H9 (cell line): ENCODE measurements around the gene AQP3. TPM values are rescaled to one million over a fixed set of nuclear protein-coding genes. Genes with fewer than 3 reads are reported as not detected.

ENCODE experiments used
- DNase-seq: peaks from one replicate; pipeline ENCODE4 v3.0.0-alpha.2; 2017
- H2AFZ ChIP-seq: one replicate; pipeline ENCODE4 v1.6.1; 2013; ENCODE audit warnings: mild to moderate bottlenecking, low read length, control low read depth, moderate library complexity
- H2AK5ac ChIP-seq: 2 replicates; pipeline ENCODE4 v1.6.1; 2013; ENCODE audit warnings: low read length, control low read depth, mixed read lengths; ENCODE audit not compliant: insufficient read length
- H2BK120ac ChIP-seq: one replicate; pipeline ENCODE4 v1.6.1; 2013; ENCODE audit warnings: low read depth, mild to moderate bottlenecking, low read length, control low read depth, inconsistent platforms; ENCODE audit not compliant: poor library complexity, severe bottlenecking
- H2BK12ac ChIP-seq: 2 replicates; pipeline ENCODE4 v1.6.1; 2013; ENCODE audit warnings: low read length, control low read depth, mixed read lengths, low read depth; ENCODE audit not compliant: insufficient read length
- H2BK15ac ChIP-seq: 2 replicates; pipeline ENCODE4 v1.6.1; 2013; ENCODE audit warnings: low read depth, low read length, control low read depth
- H2BK20ac ChIP-seq: one replicate; pipeline ENCODE4 v1.6.1; 2013; ENCODE audit warnings: low read depth, mild to moderate bottlenecking, low read length, control low read depth, inconsistent platforms; ENCODE audit not compliant: poor library complexity, severe bottlenecking
- H2BK5ac ChIP-seq: 2 replicates; pipeline ENCODE4 v1.6.1; 2013; ENCODE audit warnings: low read length, control low read depth, mixed read lengths; ENCODE audit not compliant: insufficient read length
- H3K14ac ChIP-seq: 2 replicates; pipeline ENCODE4 v1.6.1; 2013; ENCODE audit warnings: low read length, control low read depth; ENCODE audit not compliant: insufficient read depth
- H3K18ac ChIP-seq: 2 replicates; pipeline ENCODE4 v1.6.1; 2013; ENCODE audit warnings: low read depth, mild to moderate bottlenecking, mixed read lengths, low read length, control low read depth; ENCODE audit not compliant: insufficient read length
- H3K23ac ChIP-seq: 2 replicates; pipeline ENCODE4 v1.6.1; 2013; ENCODE audit warnings: low read length, control low read depth, mixed read lengths, low read depth; ENCODE audit not compliant: insufficient read length
- H3K23me2 ChIP-seq: 2 replicates; pipeline ENCODE4 v1.6.1; 2013; ENCODE audit warnings: low read depth, mild to moderate bottlenecking, mixed read lengths, low read length, control low read depth; ENCODE audit not compliant: insufficient read length, poor library complexity, severe bottlenecking
- H3K27ac ChIP-seq: 2 replicates; pipeline ENCODE4 v1.5.1; 2013; ENCODE audit warnings: low read length, control low read depth, mixed read lengths, low read depth; ENCODE audit not compliant: insufficient read length
- H3K27me3 ChIP-seq: 2 replicates; pipeline ENCODE4 v1.6.1; 2013; ENCODE audit warnings: low read length, control low read depth, inconsistent platforms; ENCODE audit not compliant: insufficient read depth
- H3K4ac ChIP-seq: 2 replicates; pipeline ENCODE4 v1.6.1; 2013; ENCODE audit warnings: low read depth, mild to moderate bottlenecking, control low read depth, inconsistent platforms, low read length, moderate library complexity
- H3K4me1 ChIP-seq: 2 replicates; pipeline ENCODE4 v1.6.1; 2013; ENCODE audit warnings: low read length, control low read depth, inconsistent platforms; ENCODE audit not compliant: insufficient read depth
- H3K4me2 ChIP-seq: 2 replicates; pipeline ENCODE4 v1.6.1; 2013; ENCODE audit warnings: low read length, control low read depth, mixed read lengths; ENCODE audit not compliant: insufficient read length, insufficient read depth
- H3K56ac ChIP-seq: 2 replicates; pipeline ENCODE4 v1.6.1; 2013; ENCODE audit warnings: low read depth, mild to moderate bottlenecking, mixed read lengths, low read length, control low read depth; ENCODE audit not compliant: insufficient read length
- H3K79me1 ChIP-seq: 2 replicates; pipeline ENCODE4 v1.6.1; 2013; ENCODE audit warnings: low read depth, mild to moderate bottlenecking, moderate library complexity, low read length, control low read depth, inconsistent platforms; ENCODE audit not compliant: insufficient read depth, poor library complexity, severe bottlenecking
- H3K79me2 ChIP-seq: 2 replicates; pipeline ENCODE4 v1.6.1; 2013; ENCODE audit warnings: low read length, control low read depth, inconsistent platforms; ENCODE audit not compliant: insufficient read depth
- H3K9ac ChIP-seq: 2 replicates; pipeline ENCODE4 v1.6.1; 2013; ENCODE audit warnings: low read length, control low read depth, mixed read lengths; ENCODE audit not compliant: insufficient read length; ENCODE audit errors: extremely low read depth
- H3K9me3 ChIP-seq: one replicate; pipeline ENCODE4 v1.6.1; 2013; ENCODE audit warnings: low read depth, low read length, inconsistent platforms; ENCODE audit not compliant: control insufficient read depth
- H3T11ph ChIP-seq: one replicate; pipeline ENCODE4 v1.6.1; 2013; ENCODE audit warnings: mild to moderate bottlenecking, low read length, control low read depth, inconsistent platforms
- H4K20me1 ChIP-seq: one replicate; pipeline ENCODE4 v1.6.1; 2013; ENCODE audit not compliant: control insufficient read depth, insufficient read length, insufficient read depth
- H4K5ac ChIP-seq: 2 replicates; pipeline ENCODE4 v1.6.1; 2013; ENCODE audit warnings: low read depth, mild to moderate bottlenecking, mixed read lengths, low read length, control low read depth; ENCODE audit not compliant: insufficient read length
- H4K8ac ChIP-seq: replicated peaks from 2 replicates; pipeline ENCODE4 v1.6.1; 2013; ENCODE audit warnings: low read length, control low read depth, mixed read lengths, low read depth; ENCODE audit not compliant: insufficient read length
- H4K91ac ChIP-seq: 2 replicates; pipeline ENCODE4 v1.6.1; 2013; ENCODE audit warnings: low read depth, mild to moderate bottlenecking, moderate library complexity, mixed read lengths, low read length, control low read depth; ENCODE audit not compliant: insufficient read length
- H3K27ac Mint-ChIP-seq, 3 experiments: 2 replicates in 2 of 3; 3 replicates in 1 of 3; pipeline ENCODE4 v1.8.0; 2020 to 2021; ENCODE audit warnings: mixed read lengths in 3 of 3, mild to moderate bottlenecking in 1 of 3, moderate library complexity in 1 of 3
- H3K27me3 Mint-ChIP-seq: 2 replicates; pipeline ENCODE4 v1.8.0; 2021; ENCODE audit warnings: low read depth, mild to moderate bottlenecking, moderate library complexity, mixed read lengths
- H3K36me3 Mint-ChIP-seq, 3 experiments: 2 replicates in 2 of 3; 3 replicates in 1 of 3; pipeline ENCODE4 v1.8.0; 2020 to 2021; ENCODE audit warnings: low read depth in 3 of 3, mixed read lengths in 3 of 3; ENCODE audit not compliant: insufficient read depth in 1 of 3
- H3K4me1 Mint-ChIP-seq, 2 experiments: 2 replicates each; pipeline ENCODE4 v1.8.0; 2020; ENCODE audit warnings: mixed read lengths in 2 of 2
- H3K4me3 Mint-ChIP-seq, 2 experiments: 2 replicates in 1 of 2; 3 replicates in 1 of 2; pipeline ENCODE4 v1.8.0; 2020 to 2021; ENCODE audit warnings: mild to moderate bottlenecking in 2 of 2, mixed read lengths in 2 of 2, moderate library complexity in 1 of 2
- H3K9me3 Mint-ChIP-seq, 2 experiments: 2 replicates in 1 of 2; 3 replicates in 1 of 2; pipeline ENCODE4 v1.8.0; 2020; ENCODE audit warnings: mild to moderate bottlenecking in 2 of 2, mixed read lengths in 2 of 2, moderate library complexity in 1 of 2
- WGBS: extraction: QIAGEN DNeasy Blood & Tissue Kit; methylation state at CpG from one replicate; pipeline ENCODE4 v1.1.7; 2013; ENCODE audit warnings: missing lambda C conversion rate, low lambda C conversion rate, mixed read lengths; ENCODE audit not compliant: insufficient read length; ENCODE audit errors: extremely low coverage; 5-methylcytosine and 5-hydroxymethylcytosine counted together
- total RNA-seq: library from RNA; stranded (reverse); gene quantifications from 2 replicates; pipeline ENCODE4 v1.2.1, GENCODE V29; 2021
- TF ChIP-seq, protein P1 (sequence below): fragments of 200-600 bp; sonication (generic); conservative IDR thresholded peaks from 3 replicates; pipeline ENCODE4 v1.8.0; 2021; ENCODE audit warnings: antibody characterized with exemption, mild to moderate bottlenecking

AQP3 gene
- total RNA-seq, 1 experiment from 2014 or later, result 1.6 TPM

- Mint-ChIP-seq H3K36me3 (peaks cover 43 to 85% (median 69%) of the 10 kb centered on the region in 3 experiments; a peak in 6 of 7 replicates), H3K9me3 (no peaks in the 10 kb centered on the region), H3K4me3 (no peak overlapping the region), H3K27me3 (no peaks in the 10 kb centered on the region), H3K27ac (no peak overlapping the region), H3K4me1 (no peaks in the 10 kb centered on the region)
- H4K8ac ChIP-seq, result no peak overlapping the region
- no peak overlapping the region for H3K14ac ChIP-seq
- H2BK15ac ChIP-seq, result no peak overlapping the region
- H2AFZ ChIP-seq, result no peak overlapping the region
- H2BK5ac ChIP-seq, result no peak overlapping the region
- H3K9me3 ChIP-seq, result no peaks in the 10 kb centered on the region
- no peak overlapping the region for H2BK20ac ChIP-seq
- H3K4ac ChIP-seq, result no peak overlapping the region
- H4K91ac ChIP-seq, result no peak overlapping the region
- no peaks in the 10 kb centered on the region for H4K20me1 ChIP-seq
- no peak overlapping the region for H3T11ph ChIP-seq
- no CpG with 5 or more reads among the region's 14 CpGs for WGBS
- H3K79me2 ChIP-seq, result no peaks in the 10 kb centered on the region; the same call in 1 of the 2 replicates
- no peak overlapping the region for H3K18ac ChIP-seq
- no peak for DNase-seq
- H3K23ac ChIP-seq, result no peak overlapping the region
- no peak overlapping the region for H2BK12ac ChIP-seq
- TF ChIP-seq, protein P1, sequence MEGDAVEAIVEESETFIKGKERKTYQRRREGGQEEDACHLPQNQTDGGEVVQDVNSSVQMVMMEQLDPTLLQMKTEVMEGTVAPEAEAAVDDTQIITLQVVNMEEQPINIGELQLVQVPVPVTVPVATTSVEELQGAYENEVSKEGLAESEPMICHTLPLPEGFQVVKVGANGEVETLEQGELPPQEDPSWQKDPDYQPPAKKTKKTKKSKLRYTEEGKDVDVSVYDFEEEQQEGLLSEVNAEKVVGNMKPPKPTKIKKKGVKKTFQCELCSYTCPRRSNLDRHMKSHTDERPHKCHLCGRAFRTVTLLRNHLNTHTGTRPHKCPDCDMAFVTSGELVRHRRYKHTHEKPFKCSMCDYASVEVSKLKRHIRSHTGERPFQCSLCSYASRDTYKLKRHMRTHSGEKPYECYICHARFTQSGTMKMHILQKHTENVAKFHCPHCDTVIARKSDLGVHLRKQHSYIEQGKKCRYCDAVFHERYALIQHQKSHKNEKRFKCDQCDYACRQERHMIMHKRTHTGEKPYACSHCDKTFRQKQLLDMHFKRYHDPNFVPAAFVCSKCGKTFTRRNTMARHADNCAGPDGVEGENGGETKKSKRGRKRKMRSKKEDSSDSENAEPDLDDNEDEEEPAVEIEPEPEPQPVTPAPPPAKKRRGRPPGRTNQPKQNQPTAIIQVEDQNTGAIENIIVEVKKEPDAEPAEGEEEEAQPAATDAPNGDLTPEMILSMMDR, result no peak
- no peaks in the 10 kb centered on the region for H3K4me1 ChIP-seq
- H3K79me1 ChIP-seq, result no peaks in the 10 kb centered on the region
- no peak overlapping the region for H2AK5ac ChIP-seq
- H3K56ac ChIP-seq, result no peak overlapping the region
- no peak overlapping the region for H4K5ac ChIP-seq
- no peaks in the 10 kb centered on the region for H3K27me3 ChIP-seq
- no peak overlapping the region for H3K27ac ChIP-seq
- no peak overlapping the region for H3K4me2 ChIP-seq
- H3K23me2 ChIP-seq, result no peaks in the 10 kb centered on the region
- H2BK120ac ChIP-seq, result no peak overlapping the region
- no peak overlapping the region for H3K9ac ChIP-seq
Observed at GRCh38 chr9:33464045-33464636, 16.7 kb upstream of the AQP3 start.
